Mammary epithelial cell (primary cell): Measurements from ENCODE around the gene CELF2.

Source experiments
- CTCF ChIP-seq, 2 donors: IDR thresholded peaks in 1 of 2; conservative IDR thresholded peaks in 1 of 2; 2 replicates each; pipeline ENCODE4 v1.5.1; 2011 to 2012; ENCODE audit warnings: inconsistent platforms in 2 of 2, low read length in 2 of 2, mild to moderate bottlenecking in 2 of 2, control low read depth in 1 of 2, low read depth in 1 of 2; ENCODE audit not compliant: insufficient read depth in 1 of 2; ENCODE audit errors: extremely low read depth in 1 of 2
- EZH2 ChIP-seq: IDR thresholded peaks from 2 replicates; pipeline ENCODE4 v1.6.1; 2012; ENCODE audit warnings: low read length, inconsistent platforms, borderline replicate concordance

DNA sequence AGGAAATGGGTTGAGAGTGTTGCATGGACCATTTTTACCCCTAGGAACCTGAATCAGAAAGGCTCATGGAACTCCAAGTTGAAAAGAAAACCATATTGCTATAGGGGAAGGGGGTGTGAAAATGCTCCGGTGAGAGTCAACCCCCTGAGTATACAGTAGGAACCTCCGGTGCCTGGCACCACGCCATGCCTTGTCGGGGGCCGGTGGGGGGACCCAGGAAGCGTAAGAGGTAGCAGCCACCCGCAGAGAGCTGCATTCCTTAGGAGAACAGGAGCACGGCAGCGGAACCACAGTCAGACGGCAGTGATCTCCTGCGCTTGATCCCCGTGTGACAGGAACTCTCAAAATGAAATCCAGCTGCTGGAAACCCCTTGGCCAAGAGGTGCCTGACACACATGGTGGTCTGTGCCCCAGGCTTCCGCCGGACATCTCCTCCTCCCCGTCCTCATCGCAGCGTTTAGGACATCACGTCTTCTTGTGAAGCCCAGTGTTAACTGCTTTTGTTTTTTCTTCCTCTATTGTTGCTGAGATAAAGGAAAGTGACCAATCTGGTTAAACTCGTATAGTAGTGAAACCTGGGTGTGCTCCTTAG is 186.8 kb downstream of the CELF2 start:
- TF ChIP-seq CTCF (conservative IDR thresholded peaks at IDR 0.05 in 1 of 2, IDR thresholded peaks at IDR 0.05 in 1 of 2; ENCODE audit: extremely low read depth in 1 of 2, insufficient read depth in 1 of 2, low read depth in 1 of 2, low read length in 2 of 2) = no peak
- no peak for TF ChIP-seq EZH2
